GM10248 (cell line): Measurements from ENCODE around the gene CEP112.

ENCODE experiments used
- CTCF ChIA-PET: fragments of 300-600 bp; sonication (Branson Sonifier 250); formaldehyde crosslinking; extraction: SDS; loops from one replicate; lab custom pipeline; 2021; ENCODE audit warnings: antibody characterized with exemption; lab: Yijun Ruan, JAX
- POLR2A ChIA-PET: fragments of 350-650 bp; sonication (Branson Sonifier 250); formaldehyde crosslinking; extraction: SDS; loops from one replicate; lab custom pipeline; 2020; ENCODE audit warnings: antibody characterized with exemption; lab: Yijun Ruan, JAX
- DNase-seq: peaks from one replicate; pipeline ENCODE4 v3.0.0; 2012; ENCODE audit errors: extremely low spot score
- CTCF ChIP-seq: IDR thresholded peaks from 2 replicates; pipeline ENCODE4 v1.5.1; 2012; ENCODE audit warnings: mild to moderate bottlenecking, low read depth; ENCODE audit errors: extremely low read depth, missing control alignments, control extremely low read depth

Gene CEP112

GRCh38 chr17:65973237-65973636, 218.7 kb downstream of the CEP112 start:
- no peak for TF ChIP-seq CTCF
- no peak for DNase-seq
- ChIA-PET CTCF (no interaction called here), POLR2A (no interaction called here)

GRCh38 chr17:65967372-65967771, 224.6 kb downstream of the CEP112 start:
- no peak for DNase-seq
- ChIA-PET CTCF (no interaction called here), POLR2A (no interaction called here)
- TF ChIP-seq CTCF = no peak

- DNase-seq = no peak
- POLR2A ChIA-PET = no interaction called here
- CTCF ChIA-PET = interaction anchor here (1.4 kb wide), 1 partner anchor 10 kb away, joined by 3 read pairs; no protein-coding TSS in a partner anchor
- TF ChIP-seq CTCF = no peak
Observed at GRCh38 chr17:65966072-65966695, 225.7 kb downstream of the CEP112 start.

- CTCF ChIA-PET = no interaction called here
Observed at GRCh38 chr17:65963179-65963578, 228.8 kb downstream of the CEP112 start.

GRCh38 chr17:65959630-65960029, 232.3 kb downstream of the CEP112 start:
- DNase-seq = no peak
- POLR2A ChIA-PET = no interaction called here
- CTCF ChIA-PET = no interaction called here
- TF ChIP-seq CTCF = no peak

More at GRCh38 chr17:65963179-65963578, 228.8 kb downstream of the CEP112 start:
- DNase-seq = no peak
- TF ChIP-seq CTCF = no peak
- POLR2A ChIA-PET = no interaction called here

GRCh38 chr17:65956814-65957213, 235.1 kb downstream of the CEP112 start:
- no peak for TF ChIP-seq CTCF
- no peak for DNase-seq
- ChIA-PET POLR2A (no interaction called here), CTCF (no interaction called here)
